Measurements from ENCODE around the gene DLG2. TPM values are rescaled to one million over a fixed set of nuclear protein-coding genes. Genes with fewer than 3 reads are reported as not detected.

The DLG2 gene
- total and polyA plus RNA-seq, 7 donors, result 0.23 to 5.3 (median 3.4) TPM

DNA sequence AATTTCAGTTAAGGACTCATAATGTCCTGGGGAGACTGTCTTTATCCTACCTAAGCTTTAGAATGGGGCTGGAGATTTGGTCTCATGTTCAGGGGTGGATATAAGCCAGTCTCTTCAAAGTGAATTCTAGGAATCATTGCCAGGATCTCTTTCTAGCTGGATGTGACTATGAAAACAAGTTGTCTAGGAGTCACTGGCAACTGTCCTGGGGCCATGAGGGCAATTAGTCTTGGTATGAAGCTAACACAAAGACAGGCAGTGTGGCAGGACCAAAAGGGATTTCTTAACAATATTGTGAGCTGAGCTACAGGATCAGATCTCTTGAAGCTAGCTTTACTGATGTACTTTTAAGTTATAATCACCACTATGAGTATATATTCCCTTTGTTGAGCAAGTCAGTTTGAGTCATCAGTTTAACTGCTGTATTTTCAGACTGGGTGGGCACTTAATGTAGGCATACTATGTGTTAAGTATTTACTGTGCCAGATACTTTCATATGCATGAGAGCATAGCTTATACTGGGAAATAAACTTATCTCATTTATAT is 1951.0 kb downstream of the DLG2 start:
- ATAC-seq (no peak), DNase-seq (no peak)
- no peak overlapping the region for H3K4me3 ChIP-seq
- no peaks in the 10 kb centered on the region for H3K36me3 ChIP-seq (ENCODE audit: insufficient read depth in 1 of 2, low read depth in 1 of 2)
- no peaks in the 10 kb centered on the region for H3K9me3 ChIP-seq
- no peak overlapping the region for H3K27ac ChIP-seq
- H3K27me3 ChIP-seq (ENCODE audit: insufficient read depth in 3 of 3, low read length in 2 of 3), result no peaks in the 10 kb centered on the region
- intact Hi-C loops (cut with DNase I), result no loop called here
- H3K4me1 ChIP-seq, result no peaks in the 10 kb centered on the region
- TF ChIP-seq, protein P1, sequence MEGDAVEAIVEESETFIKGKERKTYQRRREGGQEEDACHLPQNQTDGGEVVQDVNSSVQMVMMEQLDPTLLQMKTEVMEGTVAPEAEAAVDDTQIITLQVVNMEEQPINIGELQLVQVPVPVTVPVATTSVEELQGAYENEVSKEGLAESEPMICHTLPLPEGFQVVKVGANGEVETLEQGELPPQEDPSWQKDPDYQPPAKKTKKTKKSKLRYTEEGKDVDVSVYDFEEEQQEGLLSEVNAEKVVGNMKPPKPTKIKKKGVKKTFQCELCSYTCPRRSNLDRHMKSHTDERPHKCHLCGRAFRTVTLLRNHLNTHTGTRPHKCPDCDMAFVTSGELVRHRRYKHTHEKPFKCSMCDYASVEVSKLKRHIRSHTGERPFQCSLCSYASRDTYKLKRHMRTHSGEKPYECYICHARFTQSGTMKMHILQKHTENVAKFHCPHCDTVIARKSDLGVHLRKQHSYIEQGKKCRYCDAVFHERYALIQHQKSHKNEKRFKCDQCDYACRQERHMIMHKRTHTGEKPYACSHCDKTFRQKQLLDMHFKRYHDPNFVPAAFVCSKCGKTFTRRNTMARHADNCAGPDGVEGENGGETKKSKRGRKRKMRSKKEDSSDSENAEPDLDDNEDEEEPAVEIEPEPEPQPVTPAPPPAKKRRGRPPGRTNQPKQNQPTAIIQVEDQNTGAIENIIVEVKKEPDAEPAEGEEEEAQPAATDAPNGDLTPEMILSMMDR (IDR thresholded peaks at IDR 0.05), result no peak

DNA sequence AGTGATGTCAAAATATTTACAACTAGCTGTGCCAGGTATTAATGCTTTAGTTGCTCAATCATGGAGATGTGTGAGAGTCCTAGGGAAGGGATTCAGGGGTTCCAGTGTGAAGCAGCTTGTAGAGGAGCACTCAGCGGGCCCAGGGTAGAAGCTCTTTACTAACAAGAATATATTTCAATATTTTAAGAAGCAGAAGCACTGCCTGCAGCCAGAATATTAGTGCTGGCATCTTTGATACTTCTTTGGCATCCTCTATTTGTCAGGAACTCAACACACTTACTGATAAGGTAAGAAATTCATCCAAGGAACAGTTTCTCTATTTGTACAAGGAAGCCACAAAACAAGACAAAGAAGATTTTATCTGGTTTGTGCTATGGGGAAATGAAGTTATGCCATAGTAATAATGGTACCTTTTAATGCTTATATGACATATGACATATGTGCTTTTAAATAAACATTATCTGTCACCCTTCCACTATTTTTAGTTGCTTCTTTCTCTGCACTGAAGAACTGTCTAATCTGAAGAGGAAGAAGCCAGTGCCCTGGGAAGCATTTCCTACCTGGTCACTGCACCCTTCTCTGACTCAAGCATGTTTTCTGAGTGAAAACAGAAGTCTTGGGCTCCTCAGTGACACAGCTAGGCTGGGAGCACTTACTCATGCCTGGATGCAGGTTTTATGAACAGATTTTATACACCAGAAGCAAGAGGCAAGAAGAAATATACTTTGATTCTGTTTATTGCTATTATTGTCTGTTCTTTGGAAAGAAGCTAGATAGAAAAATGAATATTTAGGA is 1952.8 kb downstream of the DLG2 start:
- Histone ChIP-seq H3K4me3 (no peak overlapping the region), H3K27me3 (ENCODE audit: insufficient read depth in 3 of 3, low read length in 2 of 3) (no peaks in the 10 kb centered on the region), H3K27ac (no peak overlapping the region), H3K4me1 (no peaks in the 10 kb centered on the region), H3K9me3 (no peaks in the 10 kb centered on the region), H3K36me3 (ENCODE audit: insufficient read depth in 1 of 2, low read depth in 1 of 2) (no peaks in the 10 kb centered on the region)
- DNase-seq (no peak), ATAC-seq (no peak)
- WGBS, 3 donors, result 84 to 96% (median 93%) methylated on average over 1 of the region's 1 CpG
- TF ChIP-seq, protein P1 (IDR thresholded peaks at IDR 0.05), result no peak
- intact Hi-C loops (cut with DNase I), result no loop called here

- TF ChIP-seq, protein P1 (IDR thresholded peaks at IDR 0.05), result no peak
- Histone ChIP-seq H3K4me1 (no peaks in the 10 kb centered on the region), H3K36me3 (ENCODE audit: insufficient read depth in 1 of 2, low read depth in 1 of 2) (no peaks in the 10 kb centered on the region), H3K4me3 (no peak overlapping the region), H3K27ac (no peak overlapping the region), H3K9me3 (no peaks in the 10 kb centered on the region), H3K27me3 (ENCODE audit: insufficient read depth in 3 of 3, low read length in 2 of 3) (no peaks in the 10 kb centered on the region)
- ATAC-seq (no peak), DNase-seq (no peak)
- 82 to 86% (median 85%) methylated on average over 2 of the region's 2 CpGs for WGBS, 3 donors
- intact Hi-C loops (cut with DNase I), result no loop called here
Observed at GRCh38 chr11:83671289-83671688, 1955.9 kb downstream of the DLG2 start.

- no peak for ATAC-seq
- no peaks in the 10 kb centered on the region for H3K27me3 ChIP-seq (ENCODE audit: insufficient read depth in 3 of 3, low read length in 2 of 3)
- no peak overlapping the region for H3K4me3 ChIP-seq
- H3K9me3 ChIP-seq, result no peaks in the 10 kb centered on the region
- intact Hi-C loops (cut with DNase I), result no loop called here
- no peak overlapping the region for H3K27ac ChIP-seq
- TF ChIP-seq, protein P1 (IDR thresholded peaks at IDR 0.05), result no peak
- no peaks in the 10 kb centered on the region for H3K36me3 ChIP-seq (ENCODE audit: insufficient read depth in 1 of 2, low read depth in 1 of 2)
- DNase-seq, result no peak
- H3K4me1 ChIP-seq, result no peaks in the 10 kb centered on the region
- 85 to 91% (median 85%) methylated on average over 4 of the region's 4 CpGs for WGBS, 3 donors
Observed at GRCh38 chr11:83666149-83666548, 1961.0 kb downstream of the DLG2 start.
